ENCODE data around the gene COPS7A.
A peak's percentile ranks its signal among the peaks of the same experiment; 100 is the strongest.
"Not testable (repeated sequence)": the region's sequence is repeated elsewhere in the genome, so short reads cannot be mapped to it uniquely, and the experiment has no call there.

COPS7A gene

GRCh38 chr12:6735448-6736191, 11.8 kb downstream of the COPS7A start:
- Histone ChIP-seq H3K36me3 (ENCODE audit: control insufficient read depth, insufficient read depth, low read length) (peaks cover 16% of the 10 kb centered on the region), H3K27ac (ENCODE audit: low read depth, low read length) (0 out of 2 replicates have a peak overlapping the region, but pooled peaks have one; percentile 24), H3K4me1 (ENCODE audit: control insufficient read depth, insufficient read depth, low read length) (no peaks in the 10 kb centered on the region), H3K27me3 (ENCODE audit: control insufficient read depth, insufficient read depth, low read length) (no peaks in the 10 kb centered on the region), H3K9ac (ENCODE audit: low read length) (no peak overlapping the region), H3K4me3 (ENCODE audit: low read depth, low read length) (no peak overlapping the region), H3K9me3 (ENCODE audit: control insufficient read depth, insufficient read depth, low read depth, low read length) (no peaks in the 10 kb centered on the region)

GRCh38 chr12:6736754-6737153, 12.9 kb downstream of the COPS7A start:
- Histone ChIP-seq H3K27ac (ENCODE audit: low read depth, low read length) (no peak overlapping the region), H3K9ac (ENCODE audit: low read length) (no peak overlapping the region), H3K4me1 (ENCODE audit: control insufficient read depth, insufficient read depth, low read length) (no peaks in the 10 kb centered on the region), H3K36me3 (ENCODE audit: control insufficient read depth, insufficient read depth, low read length) (peaks cover 6% of the 10 kb centered on the region), H3K4me3 (ENCODE audit: low read depth, low read length) (no peak overlapping the region), H3K9me3 (ENCODE audit: control insufficient read depth, insufficient read depth, low read depth, low read length) (no peaks in the 10 kb centered on the region), H3K27me3 (ENCODE audit: control insufficient read depth, insufficient read depth, low read length) (no peaks in the 10 kb centered on the region)

- not testable (repeated sequence) for H3K4me3 ChIP-seq (ENCODE audit: low read depth, low read length); H3K27me3 ChIP-seq (ENCODE audit: control insufficient read depth, insufficient read depth, low read length); H3K27ac ChIP-seq (ENCODE audit: low read depth, low read length); H3K9ac ChIP-seq (ENCODE audit: low read length); H3K9me3 ChIP-seq (ENCODE audit: control insufficient read depth, insufficient read depth, low read depth, low read length); H3K4me1 ChIP-seq (ENCODE audit: control insufficient read depth, insufficient read depth, low read length)
- H3K36me3 ChIP-seq (ENCODE audit: control insufficient read depth, insufficient read depth, low read length) = peaks cover 16% of the 10 kb centered on the region
Measured at GRCh38 chr12:6742080-6742479, 18.2 kb downstream of the COPS7A start.

- no peaks in the 10 kb centered on the region for H3K9me3 ChIP-seq (ENCODE audit: control insufficient read depth, insufficient read depth, low read depth, low read length)
- no peak overlapping the region for H3K4me3 ChIP-seq (ENCODE audit: low read depth, low read length)
- peaks cover 24% of the 10 kb centered on the region for H3K36me3 ChIP-seq (ENCODE audit: control insufficient read depth, insufficient read depth, low read length)
- H3K27me3 ChIP-seq (ENCODE audit: control insufficient read depth, insufficient read depth, low read length) = no peaks in the 10 kb centered on the region
- H3K27ac ChIP-seq (ENCODE audit: low read depth, low read length) = no peak overlapping the region
- H3K9ac ChIP-seq (ENCODE audit: low read length) = no peak overlapping the region
- H3K4me1 ChIP-seq (ENCODE audit: control insufficient read depth, insufficient read depth, low read length) = peaks cover 3% of the 10 kb centered on the region; the same call in 1 of the 2 replicates
Measured at GRCh38 chr12:6742834-6743233, 19.0 kb downstream of the COPS7A start.

- H3K27ac ChIP-seq (ENCODE audit: low read depth, low read length); H3K4me1 ChIP-seq (ENCODE audit: control insufficient read depth, insufficient read depth, low read length); H3K27me3 ChIP-seq (ENCODE audit: control insufficient read depth, insufficient read depth, low read length); H3K4me3 ChIP-seq (ENCODE audit: low read depth, low read length); H3K9ac ChIP-seq (ENCODE audit: low read length); H3K9me3 ChIP-seq (ENCODE audit: control insufficient read depth, insufficient read depth, low read depth, low read length): not testable (repeated sequence)
- peaks cover 28% of the 10 kb centered on the region for H3K36me3 ChIP-seq (ENCODE audit: control insufficient read depth, insufficient read depth, low read length)
Measured at GRCh38 chr12:6743300-6743699, 19.5 kb downstream of the COPS7A start.

- peaks cover 55% of the 10 kb centered on the region for H3K36me3 ChIP-seq (ENCODE audit: control insufficient read depth, insufficient read depth, low read length)
- H3K4me3 ChIP-seq (ENCODE audit: low read depth, low read length) = no peak overlapping the region
- peaks cover 3% of the 10 kb centered on the region; the same call in 1 of the 2 replicates for H3K4me1 ChIP-seq (ENCODE audit: control insufficient read depth, insufficient read depth, low read length)
- no peak overlapping the region for H3K27ac ChIP-seq (ENCODE audit: low read depth, low read length)
- no peaks in the 10 kb centered on the region for H3K9me3 ChIP-seq (ENCODE audit: control insufficient read depth, insufficient read depth, low read depth, low read length)
- H3K9ac ChIP-seq (ENCODE audit: low read length) = no peak overlapping the region
- no peaks in the 10 kb centered on the region for H3K27me3 ChIP-seq (ENCODE audit: control insufficient read depth, insufficient read depth, low read length)
Measured at GRCh38 chr12:6745741-6746525, 22.1 kb downstream of the COPS7A start.

GRCh38 chr12:6747216-6747615, 23.4 kb downstream of the COPS7A start:
- Histone ChIP-seq H3K36me3 (ENCODE audit: control insufficient read depth, insufficient read depth, low read length) (peaks cover 67% of the 10 kb centered on the region), H3K9me3 (ENCODE audit: control insufficient read depth, insufficient read depth, low read depth, low read length) (no peaks in the 10 kb centered on the region), H3K9ac (ENCODE audit: low read length) (no peak overlapping the region)

GRCh38 chr12:6748761-6749160, 24.9 kb downstream of the COPS7A start:
- H3K9ac ChIP-seq (ENCODE audit: low read length) = no peak overlapping the region
- peaks cover 67% of the 10 kb centered on the region for H3K36me3 ChIP-seq (ENCODE audit: control insufficient read depth, insufficient read depth, low read length)

More at GRCh38 chr12:6747216-6747615, 23.4 kb downstream of the COPS7A start:
- Histone ChIP-seq H3K27ac (ENCODE audit: low read depth, low read length) (no peak overlapping the region), H3K27me3 (ENCODE audit: control insufficient read depth, insufficient read depth, low read length) (no peaks in the 10 kb centered on the region), H3K4me3 (ENCODE audit: low read depth, low read length) (no peak overlapping the region), H3K4me1 (ENCODE audit: control insufficient read depth, insufficient read depth, low read length) (peaks cover 9% of the 10 kb centered on the region)

GRCh38 chr12:6750506-6750905, 26.7 kb downstream of the COPS7A start:
- Histone ChIP-seq H3K4me3 (ENCODE audit: low read depth, low read length) (no peak overlapping the region), H3K9me3 (ENCODE audit: control insufficient read depth, insufficient read depth, low read depth, low read length) (no peaks in the 10 kb centered on the region), H3K27me3 (ENCODE audit: control insufficient read depth, insufficient read depth, low read length) (no peaks in the 10 kb centered on the region), H3K4me1 (ENCODE audit: control insufficient read depth, insufficient read depth, low read length) (peaks cover 15% of the 10 kb centered on the region), H3K36me3 (ENCODE audit: control insufficient read depth, insufficient read depth, low read length) (peaks cover 65% of the 10 kb centered on the region), H3K27ac (ENCODE audit: low read depth, low read length) (no peak overlapping the region), H3K9ac (ENCODE audit: low read length) (no peak overlapping the region)

More at GRCh38 chr12:6748761-6749160, 24.9 kb downstream of the COPS7A start:
- Histone ChIP-seq H3K4me1 (ENCODE audit: control insufficient read depth, insufficient read depth, low read length) (peaks cover 11% of the 10 kb centered on the region), H3K27ac (ENCODE audit: low read depth, low read length) (no peak overlapping the region), H3K27me3 (ENCODE audit: control insufficient read depth, insufficient read depth, low read length) (no peaks in the 10 kb centered on the region), H3K9me3 (ENCODE audit: control insufficient read depth, insufficient read depth, low read depth, low read length) (no peaks in the 10 kb centered on the region), H3K4me3 (ENCODE audit: low read depth, low read length) (no peak overlapping the region)

- H3K27me3 ChIP-seq (ENCODE audit: control insufficient read depth, insufficient read depth, low read length) = no peaks in the 10 kb centered on the region
- H3K27ac ChIP-seq (ENCODE audit: low read depth, low read length) = no peak overlapping the region
- peaks cover 53% of the 10 kb centered on the region for H3K36me3 ChIP-seq (ENCODE audit: control insufficient read depth, insufficient read depth, low read length)
- no peaks in the 10 kb centered on the region for H3K9me3 ChIP-seq (ENCODE audit: control insufficient read depth, insufficient read depth, low read depth, low read length)
- peak overlapping the region; percentile 98 for H3K9ac ChIP-seq (ENCODE audit: low read length)
- H3K4me3 ChIP-seq (ENCODE audit: low read depth, low read length) = peak overlapping the region; percentile 88
- peaks cover 15% of the 10 kb centered on the region for H3K4me1 ChIP-seq (ENCODE audit: control insufficient read depth, insufficient read depth, low read length)
Measured at GRCh38 chr12:6751767-6752166, 27.9 kb downstream of the COPS7A start.

Data from HUES6 (cell line).